NCI-H748 (cell line): ENCODE results near the gene SLC19A3.

Experiments
- DNase-seq: peaks from one replicate; lab custom pipeline; 2025; ENCODE audit not compliant: unreplicated experiment; lab: John Stamatoyannopoulos, UW

The SLC19A3 gene

DNA sequence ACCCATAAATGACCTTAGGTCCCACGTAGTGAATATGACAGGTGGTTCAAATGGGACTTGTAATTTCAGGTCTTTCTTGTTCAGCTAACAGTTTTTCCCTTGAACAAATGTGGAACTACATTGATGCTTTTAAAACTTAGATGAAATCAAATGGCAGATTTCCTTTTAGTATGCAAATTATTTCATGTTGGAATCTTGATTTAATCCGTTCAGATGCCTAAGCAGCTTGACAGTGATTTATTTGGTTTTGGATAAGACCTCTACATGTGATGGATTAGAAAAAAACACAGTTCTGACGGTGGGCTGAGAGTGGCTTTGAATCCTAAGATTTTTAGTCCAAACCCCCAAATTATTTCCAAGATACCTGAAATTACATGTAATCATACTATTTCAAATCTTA lies 83.6 kb downstream of the SLC19A3 start:
- no peak for DNase-seq
